GM19397 (cell line): ENCODE measurements around the gene HTR3C.
"Not testable (repeated sequence)": the region's sequence is repeated elsewhere in the genome, so short reads cannot be mapped to it uniquely, and the experiment has no call there.

Experiments
- ATAC-seq: cut with Tn5 transposase; IDR thresholded peaks from one replicate; pipeline ENCODE4 v1.9.1; 2021; ENCODE audit warnings: mild to moderate bottlenecking, moderate library complexity; ENCODE audit not compliant: unreplicated experiment

The HTR3C gene

DNA sequence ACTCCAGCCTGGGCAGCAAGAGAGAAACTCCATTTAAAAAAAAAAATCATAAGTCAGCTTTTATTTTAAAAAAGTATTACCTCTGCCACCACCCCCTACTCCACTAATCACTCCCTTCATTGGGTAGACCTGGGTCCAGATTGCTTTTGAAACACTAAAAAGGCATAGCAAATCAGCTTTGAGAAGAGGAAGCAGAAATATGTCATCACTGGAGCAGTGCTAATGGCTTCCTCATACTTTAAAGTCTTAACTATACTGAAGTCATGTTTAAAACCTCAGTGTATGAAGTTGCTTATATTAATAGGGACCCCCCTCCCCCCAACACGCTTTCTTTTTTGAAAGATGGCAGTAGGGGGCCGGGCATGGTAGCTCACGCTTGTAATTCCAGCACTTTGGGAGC lies 22.3 kb upstream of the HTR3C start:
- ATAC-seq, result no peak

DNA sequence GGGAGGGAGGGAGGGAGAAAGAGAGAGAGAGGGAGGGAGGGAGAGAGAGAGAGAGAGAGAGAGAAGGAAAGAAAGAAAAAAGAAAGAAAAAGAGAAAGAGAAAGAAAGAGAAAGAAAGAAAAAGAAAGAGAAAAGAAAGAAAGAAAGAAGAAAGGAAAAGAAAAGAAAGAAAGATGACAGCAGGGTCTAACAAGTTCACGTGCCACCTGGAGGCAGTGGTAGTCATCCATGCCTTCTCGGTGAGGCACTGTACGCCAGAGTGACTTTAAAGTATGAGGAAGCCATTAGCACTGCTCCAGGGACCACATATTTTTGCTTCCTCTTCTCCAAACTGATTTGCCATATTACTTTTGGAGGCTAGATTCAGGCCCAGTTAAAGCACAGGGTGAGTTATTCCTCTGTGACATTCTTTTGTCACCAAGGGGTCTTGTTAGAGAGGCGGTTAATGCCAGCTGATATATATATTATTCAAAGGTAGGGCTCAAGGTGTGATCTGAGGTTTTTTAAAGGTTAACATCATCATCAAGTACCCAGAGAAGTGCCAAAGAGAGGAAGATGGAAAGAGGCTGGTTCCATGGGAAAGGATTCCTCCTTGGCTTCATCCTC lies 21.6 kb upstream of the HTR3C start, which contains the start of gene HTR3D:
Gene HTR3D (plus strand): TSS at position 556 of the 606 bp plus-strand sequence. CDS start 0 bp downstream, at position 556.
- no peak for ATAC-seq

DNA sequence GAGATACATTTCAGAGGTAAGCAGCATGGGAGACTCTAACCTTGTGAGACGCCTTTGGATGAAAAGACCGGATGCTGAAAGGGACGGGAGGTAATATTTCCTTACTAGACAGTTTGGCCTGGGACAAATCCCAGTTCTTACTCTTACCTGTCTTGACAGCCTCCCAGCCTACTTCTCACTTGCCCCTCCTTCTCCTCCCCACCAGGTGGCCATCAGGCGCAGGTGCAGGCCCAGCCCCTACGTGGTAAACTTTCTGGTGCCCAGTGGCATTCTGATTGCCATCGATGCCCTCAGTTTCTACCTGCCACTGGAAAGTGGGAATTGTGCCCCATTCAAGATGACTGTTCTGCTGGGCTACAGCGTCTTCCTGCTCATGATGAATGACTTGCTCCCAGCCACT lies 15.0 kb upstream of the HTR3C start:
- no peak for ATAC-seq

DNA sequence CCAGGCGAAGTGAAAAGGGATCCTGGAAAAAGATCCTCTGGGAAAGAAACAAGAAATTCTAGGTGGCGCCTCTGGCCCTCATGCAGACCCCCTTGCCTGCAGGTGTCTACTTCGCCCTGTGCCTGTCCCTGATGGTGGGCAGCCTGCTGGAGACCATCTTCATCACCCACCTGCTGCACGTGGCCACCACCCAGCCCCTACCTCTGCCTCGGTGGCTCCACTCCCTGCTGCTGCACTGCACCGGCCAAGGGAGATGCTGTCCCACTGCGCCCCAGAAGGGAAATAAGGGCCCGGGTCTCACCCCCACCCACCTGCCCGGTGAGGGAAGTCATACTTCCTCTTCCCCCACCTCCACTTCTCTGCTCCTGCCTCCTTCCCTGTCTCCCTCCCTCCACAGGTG lies 14.5 kb upstream of the HTR3C start:
- not testable (repeated sequence) for ATAC-seq

DNA sequence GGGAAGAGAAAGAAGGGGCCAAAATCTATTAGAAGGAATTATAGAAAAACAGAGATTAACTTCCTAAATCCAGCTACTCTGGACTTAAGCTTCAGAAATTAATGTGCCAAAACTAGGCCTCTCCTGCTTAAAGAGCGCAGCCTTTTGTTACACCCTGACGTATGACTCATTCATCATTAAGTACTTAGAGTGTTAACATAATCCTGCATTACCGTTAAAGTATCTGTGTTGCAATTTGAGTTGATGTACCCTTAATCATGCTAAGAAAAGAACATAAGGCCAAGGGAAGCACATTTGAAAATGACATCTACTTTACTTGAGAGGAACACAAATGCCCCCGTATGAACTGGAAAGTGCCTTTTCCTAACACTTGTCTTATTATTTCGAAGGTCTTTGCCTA lies 13.4 kb upstream of the HTR3C start:
- no peak for ATAC-seq

DNA sequence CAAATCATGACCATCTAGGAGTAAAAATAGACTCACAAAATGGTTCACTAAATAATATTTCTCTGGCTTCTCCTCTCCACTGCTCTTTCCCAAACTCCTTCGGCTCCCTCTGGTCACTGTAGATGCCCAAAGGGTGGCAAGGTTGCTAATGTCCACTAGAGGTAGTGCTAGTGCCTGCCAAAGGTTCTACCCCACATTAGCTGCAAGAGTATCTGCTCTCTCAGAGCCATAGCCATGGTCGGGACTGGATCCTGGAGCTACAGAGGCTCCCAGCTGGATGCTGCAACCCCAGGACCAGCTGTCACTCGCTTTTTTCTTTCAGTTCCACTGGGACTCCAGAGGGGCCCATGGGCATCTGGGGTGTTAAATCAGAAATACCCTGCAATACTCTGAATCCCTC lies 12.8 kb upstream of the HTR3C start:
- ATAC-seq, result no peak

DNA sequence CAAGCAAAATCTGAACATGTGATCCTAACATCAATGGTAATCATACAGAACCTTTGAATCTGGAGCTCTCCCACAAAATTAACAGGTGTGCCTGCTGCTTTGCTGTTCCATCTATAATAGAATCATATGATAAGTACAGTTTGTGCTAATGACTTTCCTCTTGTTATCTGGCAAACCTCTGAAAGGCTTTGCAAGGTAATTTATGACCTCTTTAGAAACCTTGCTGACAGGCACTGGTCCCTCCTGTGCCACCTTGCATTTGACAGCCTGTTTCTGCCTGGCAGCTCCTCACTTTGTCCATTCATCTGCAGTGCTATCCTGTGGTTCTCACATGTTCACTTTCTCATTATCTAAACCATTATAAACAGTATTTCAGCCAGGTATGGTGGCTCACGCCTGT lies 10.2 kb upstream of the HTR3C start:
- no peak for ATAC-seq

DNA sequence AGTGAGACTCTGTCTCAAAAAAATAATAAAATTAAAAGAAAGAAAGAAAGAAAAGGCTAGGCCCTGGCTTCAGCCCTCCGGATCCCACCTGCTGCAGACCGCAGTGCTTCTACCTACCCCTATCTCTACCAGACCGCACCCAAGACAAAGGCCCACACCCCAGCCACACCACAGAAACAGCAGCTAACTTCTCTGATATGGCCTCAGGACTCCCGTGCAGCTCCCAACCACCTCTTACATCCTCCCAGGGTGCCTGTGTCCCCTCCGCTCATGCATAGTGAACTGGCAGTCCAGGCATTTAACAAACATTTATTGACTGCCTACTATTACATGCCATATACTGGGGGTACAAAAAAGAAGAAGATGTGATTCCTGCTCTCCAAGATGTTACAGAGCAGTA lies 6.9 kb upstream of the HTR3C start:
- no peak for ATAC-seq

DNA sequence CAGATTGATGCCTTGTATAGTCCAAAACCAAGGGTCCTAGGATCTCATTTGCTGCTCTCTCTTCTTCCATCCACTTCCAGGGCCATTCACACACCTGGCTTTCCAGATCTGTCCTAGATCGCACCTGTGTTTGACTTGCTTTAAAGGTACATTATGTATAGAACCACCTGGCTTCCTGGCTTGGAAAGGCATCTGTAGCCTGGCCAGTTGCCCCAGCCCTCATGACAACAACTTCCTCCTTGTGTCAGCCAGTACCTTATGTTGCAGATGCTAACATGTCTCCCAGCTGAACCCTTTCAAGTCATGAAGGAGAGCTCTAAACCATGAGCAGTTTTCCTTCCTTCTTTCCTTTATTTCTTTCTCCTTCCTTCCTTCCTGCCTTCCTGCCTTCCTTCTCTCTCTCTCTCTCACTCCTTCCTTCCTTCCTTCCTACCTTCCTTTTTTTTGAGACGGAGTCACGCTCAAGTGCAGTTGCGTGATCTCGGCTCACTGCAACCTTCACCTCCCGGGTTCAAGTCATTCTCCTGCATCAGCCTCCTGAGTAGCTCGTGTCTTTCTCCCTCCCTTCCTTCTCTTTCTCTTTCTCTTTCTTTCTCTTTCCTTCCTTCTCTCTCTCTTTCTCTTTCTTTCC lies 2.5 kb upstream of the HTR3C start:
- no peak for ATAC-seq

DNA sequence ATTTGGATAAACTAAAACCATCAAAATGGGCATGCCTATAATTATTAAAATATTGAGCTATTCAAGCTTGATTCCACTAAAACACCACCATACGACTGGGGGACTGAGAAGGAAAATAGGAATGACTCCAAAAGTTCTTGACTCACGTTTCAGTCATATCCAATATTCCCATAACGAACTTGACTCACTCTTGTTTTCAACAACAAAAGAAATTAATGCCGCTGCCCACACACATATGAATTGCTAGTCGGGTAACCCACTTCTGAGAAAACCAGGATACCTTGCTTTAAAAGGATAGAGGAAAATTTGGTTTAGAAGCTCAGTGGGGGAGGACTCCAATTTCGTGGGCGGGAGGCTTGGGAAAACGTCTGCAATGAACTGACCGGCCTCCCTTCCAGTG lies 5.2 kb downstream of the HTR3C start:
- ATAC-seq, result no peak

DNA sequence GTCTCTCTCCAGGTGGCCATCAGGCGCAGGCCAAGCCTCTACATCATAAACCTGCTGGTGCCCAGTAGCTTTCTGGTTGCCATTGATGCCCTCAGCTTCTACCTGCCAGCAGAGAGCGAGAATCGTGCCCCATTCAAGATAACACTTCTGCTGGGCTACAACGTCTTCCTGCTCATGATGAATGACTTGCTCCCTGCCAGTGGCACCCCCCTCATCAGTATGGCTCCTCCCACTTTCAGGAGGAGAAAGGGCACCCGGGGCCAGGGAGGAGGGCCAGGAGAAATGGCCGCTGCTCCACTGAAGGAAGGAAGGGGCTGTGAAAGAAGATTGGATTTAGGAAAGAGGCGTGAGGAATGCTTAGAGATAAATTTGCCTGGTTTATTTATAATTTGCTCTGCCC lies 6.6 kb downstream of the HTR3C start:
- no peak for ATAC-seq

DNA sequence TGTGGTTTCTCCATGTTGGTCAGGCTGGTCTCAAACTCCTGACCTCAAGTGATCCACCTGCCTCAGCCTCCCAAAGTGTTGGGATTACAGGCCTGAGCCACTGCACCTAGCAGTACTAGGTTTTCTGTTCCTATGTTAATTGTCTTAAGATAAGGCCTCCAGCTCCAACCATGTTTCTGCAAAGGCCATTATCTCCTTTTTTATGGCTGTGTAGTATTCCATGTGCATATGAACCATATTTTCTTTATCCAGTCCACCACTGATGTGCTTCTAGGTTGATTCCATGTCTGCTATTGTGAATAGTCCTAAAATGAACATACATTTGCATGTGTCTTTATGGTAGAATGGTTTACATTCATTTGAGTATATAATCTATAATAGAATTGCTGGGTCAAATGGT lies 9.8 kb downstream of the HTR3C start:
- ATAC-seq, result no peak

DNA sequence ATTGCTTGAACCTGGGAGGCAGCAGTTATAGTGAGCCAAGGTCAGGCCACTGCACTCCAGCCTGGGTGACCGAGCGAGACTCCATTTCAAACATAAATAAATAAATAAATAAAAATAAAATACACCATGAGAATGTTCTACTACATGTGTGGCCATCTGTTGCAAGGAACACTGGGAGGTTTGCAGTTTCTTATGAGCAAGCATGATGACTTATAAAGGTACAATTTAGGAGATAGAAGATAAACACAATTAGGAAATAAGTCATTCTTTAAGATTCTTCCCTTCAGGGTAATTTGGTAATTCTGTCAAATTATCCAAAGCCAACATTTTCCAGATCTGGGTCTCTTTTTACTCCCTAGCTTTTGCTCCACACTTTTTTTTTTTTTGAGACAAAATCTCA lies 13.4 kb downstream of the HTR3C start:
- no peak for ATAC-seq

DNA sequence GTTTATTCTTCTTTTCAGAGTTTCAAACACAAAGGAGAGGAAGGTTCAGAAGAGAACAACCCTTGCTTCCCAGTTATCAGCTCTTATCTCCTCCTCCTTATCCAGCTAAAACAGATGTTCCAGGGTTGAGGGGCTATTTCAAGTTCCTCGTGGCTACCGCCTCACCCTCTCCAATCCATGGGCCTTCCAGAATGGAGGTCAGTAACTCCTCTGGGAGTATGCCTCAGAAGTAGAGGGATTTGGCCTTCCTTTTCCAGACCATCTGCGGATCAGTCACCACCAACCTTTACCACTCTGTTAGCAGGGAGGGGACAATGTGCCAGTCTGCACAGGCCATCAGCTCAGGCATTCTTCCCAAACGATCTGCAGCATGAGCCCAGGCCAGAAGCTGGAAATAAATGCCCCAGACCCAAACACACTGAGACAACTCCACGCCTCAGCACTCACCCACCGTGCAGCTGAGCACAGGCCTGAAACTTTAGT lies 14.8 kb downstream of the HTR3C start:
- no peak for ATAC-seq

DNA sequence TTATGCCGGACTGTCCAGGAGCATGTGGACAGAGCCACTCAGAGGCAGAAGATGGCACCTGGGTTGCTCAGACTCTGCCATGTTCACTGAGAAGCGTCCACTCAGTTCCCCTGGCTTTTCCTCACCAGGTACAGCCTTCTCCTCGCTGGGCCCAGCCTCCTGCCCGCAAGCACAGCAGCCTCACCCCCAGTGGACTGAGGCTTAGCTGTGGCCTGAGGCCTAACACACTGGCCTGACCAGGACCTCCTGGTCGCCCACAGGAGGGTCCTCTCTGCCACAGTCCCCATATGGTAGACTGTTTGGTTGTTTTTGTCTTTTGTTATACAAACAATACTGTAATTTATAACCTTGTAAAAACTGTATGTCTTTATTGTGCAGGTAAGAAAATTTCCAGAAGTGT lies 15.5 kb downstream of the HTR3C start:
- ATAC-seq, result no peak

DNA sequence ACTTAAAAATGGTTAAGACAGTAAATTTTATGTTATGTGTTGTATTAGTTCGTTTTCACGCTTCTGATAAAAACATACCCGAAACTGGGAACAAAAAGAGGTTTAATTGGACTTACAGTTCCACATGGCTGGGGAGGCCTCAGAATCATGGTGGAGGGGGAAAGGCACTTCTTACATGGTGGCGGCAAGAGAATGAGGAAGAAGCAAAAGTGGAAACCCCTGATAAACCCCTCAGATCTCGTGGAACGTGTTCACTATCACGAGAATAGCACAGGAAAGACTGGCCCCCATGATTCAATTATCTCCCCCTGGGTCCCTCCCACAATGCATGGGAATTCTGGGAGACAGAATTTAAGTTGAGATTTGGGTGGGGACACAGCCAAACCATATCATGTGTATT lies 18.3 kb downstream of the HTR3C start:
- not testable (repeated sequence) for ATAC-seq

DNA sequence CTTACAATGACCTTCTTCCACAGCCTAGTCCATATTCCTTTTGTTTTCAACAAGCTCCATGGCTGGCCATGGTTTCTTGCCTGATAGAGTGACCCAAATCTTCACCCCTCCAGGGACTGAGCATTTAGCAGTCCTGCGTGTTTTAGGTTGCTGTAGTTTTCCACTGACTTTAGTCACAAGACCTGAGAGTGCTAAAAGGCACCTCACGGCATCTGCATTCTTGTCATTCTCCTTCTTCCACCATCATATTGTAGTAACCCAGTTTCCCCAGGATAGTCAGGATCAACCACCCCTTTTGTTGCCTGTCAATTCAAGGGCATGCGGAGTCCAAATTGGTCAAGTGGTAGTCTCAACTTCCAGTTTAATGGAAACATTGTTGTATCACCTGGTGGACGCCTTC lies 20.8 kb downstream of the HTR3C start:
- ATAC-seq, result no peak

DNA sequence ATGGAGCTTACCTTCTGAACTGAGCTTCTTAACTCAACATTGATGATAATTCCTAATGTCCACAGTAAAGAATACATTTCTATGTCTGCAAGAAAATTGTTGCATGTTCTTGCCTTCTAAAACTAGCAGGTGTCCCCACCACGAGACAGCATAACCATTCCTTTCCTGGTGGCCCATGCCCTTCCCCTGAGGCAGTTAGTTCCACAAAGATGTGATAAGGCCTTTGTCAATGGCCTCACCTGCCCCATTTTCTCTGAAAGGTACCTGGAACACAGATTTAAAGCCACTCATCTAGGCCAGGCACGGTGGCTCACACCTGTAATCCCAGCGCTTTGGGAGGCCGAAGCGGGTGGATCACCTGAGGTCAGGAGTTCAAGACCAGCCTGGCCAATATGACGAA lies 23.1 kb downstream of the HTR3C start:
- ATAC-seq, result no peak

DNA sequence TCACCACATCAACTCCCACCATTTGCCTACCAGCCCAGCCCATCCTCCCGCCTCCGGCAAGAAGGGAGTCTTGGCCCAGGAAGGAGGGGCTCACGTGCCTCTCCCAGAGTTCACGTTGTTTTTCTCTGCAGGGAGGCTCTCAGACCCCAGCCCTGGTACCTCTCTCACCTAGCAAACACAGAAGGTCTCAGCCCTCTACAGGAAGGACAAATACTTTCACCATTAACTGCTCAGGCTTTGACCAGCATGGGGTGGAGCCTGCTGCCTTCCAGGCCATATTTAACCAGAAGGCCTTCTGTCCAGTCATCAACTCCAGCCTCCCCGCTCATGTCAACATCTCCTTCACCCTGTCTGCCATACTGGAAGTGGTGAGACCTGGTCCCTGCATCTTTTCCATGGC lies 25.0 kb downstream of the HTR3C start:
- ATAC-seq, result no peak

DNA sequence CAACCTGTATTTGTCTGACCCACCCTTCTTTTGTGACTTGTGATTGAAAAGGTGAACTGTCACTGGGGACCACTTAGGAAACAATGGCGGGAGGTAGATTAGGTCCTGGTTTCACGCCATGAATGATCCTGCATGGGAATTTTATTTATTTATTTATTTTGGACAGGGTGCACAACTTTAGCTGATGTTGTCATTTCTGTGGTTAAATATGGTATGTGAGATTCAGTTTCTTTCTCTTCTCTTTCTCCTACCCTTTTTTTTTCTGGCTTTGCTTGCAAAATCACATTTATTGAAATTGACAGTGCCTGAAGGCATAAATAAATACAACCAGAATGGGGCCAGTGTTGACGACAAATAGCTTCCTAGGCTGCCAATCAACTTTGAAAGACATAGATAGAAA lies 26.0 kb downstream of the HTR3C start:
- ATAC-seq, result no peak

DNA sequence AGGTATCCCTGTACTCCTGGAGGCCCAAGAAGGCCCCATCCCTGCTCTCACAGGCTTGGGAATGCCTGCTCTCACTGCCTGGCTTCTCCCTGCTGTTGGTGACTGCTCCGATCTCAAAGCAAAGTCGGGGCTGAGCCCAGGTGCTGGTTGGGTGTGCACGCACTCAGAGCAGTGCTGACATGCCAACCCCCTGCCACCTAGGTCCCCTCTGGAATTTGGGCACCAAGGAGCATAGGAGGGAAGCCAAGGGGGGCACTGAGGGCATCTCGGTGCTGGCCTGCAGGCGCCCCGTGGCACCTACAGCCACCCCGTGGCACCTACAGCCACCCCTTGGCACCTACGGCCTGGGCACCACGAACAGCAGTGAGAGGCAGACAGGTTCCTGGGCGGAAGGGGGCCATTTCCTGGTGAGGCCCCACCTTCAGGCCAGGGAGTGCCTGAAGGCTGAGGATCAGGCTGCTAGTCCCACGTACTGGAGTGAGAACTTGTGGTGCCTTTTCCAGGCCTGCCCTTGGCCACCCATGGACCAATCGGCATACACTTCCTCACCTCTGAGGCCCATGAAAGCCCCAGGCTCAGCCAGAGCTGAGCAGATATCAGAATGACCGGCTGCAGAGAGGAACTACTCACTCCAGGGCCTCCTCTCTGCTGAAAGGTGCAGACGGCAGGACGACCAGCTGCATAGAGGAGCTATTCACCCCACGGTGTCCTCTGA lies 28.4 kb downstream of the HTR3C start:
- ATAC-seq, result no peak

DNA sequence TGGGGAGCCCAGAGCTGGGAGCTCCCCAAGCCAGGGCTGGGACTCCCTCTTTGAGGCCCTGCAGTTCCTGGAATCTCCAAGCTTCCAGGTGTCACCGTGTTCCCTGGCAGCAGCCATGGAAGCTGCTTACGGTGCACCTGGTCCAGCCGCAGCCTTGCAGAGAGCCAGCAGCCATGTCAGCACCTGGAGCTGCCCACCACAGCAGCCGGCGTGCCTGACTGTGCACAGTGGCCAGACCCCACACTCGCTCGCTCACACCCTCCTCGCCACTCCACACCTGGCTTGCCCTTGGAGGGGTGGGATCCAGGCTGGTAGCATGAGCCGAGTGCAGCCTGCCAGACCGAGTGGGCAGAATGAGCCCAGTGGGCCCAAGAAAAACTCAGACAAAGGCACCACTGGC lies 29.2 kb downstream of the HTR3C start:
- no peak for ATAC-seq
